HG02981 (cell line): ENCODE results near the gene PSD2.

ENCODE experiments used
- ATAC-seq: cut with Tn5 transposase; IDR thresholded peaks from one replicate; pipeline ENCODE4 v1.9.1; 2021; ENCODE audit warnings: mild to moderate bottlenecking, moderate library complexity; ENCODE audit not compliant: unreplicated experiment

Gene PSD2

GRCh38 chr5:139854029-139854605 lies 58.5 kb downstream of the PSD2 start:
- ATAC-seq, result no peak

- no peak for ATAC-seq
Observed at GRCh38 chr5:139854953-139855352, 59.3 kb downstream of the PSD2 start.

- no peak for ATAC-seq
Observed at GRCh38 chr5:139855451-139855850, 59.8 kb downstream of the PSD2 start.

GRCh38 chr5:139855946-139856540 lies 60.4 kb downstream of the PSD2 start:
- ATAC-seq, result no peak

- no peak for ATAC-seq
Observed at GRCh38 chr5:139856714-139857113, 61.1 kb downstream of the PSD2 start.

GRCh38 chr5:139859013-139859412 lies 63.4 kb downstream of the PSD2 start:
- ATAC-seq, result no peak

- no peak for ATAC-seq
Observed at GRCh38 chr5:139861021-139861888, 65.6 kb downstream of the PSD2 start.

GRCh38 chr5:139861889-139862207 lies 66.2 kb downstream of the PSD2 start:
- ATAC-seq, result no peak

- no peak for ATAC-seq
Observed at GRCh38 chr5:139862313-139862712, 66.7 kb downstream of the PSD2 start.

- ATAC-seq, result no peak
Observed at GRCh38 chr5:139862803-139863202, 67.2 kb downstream of the PSD2 start.

- ATAC-seq, result no peak
Observed at GRCh38 chr5:139863361-139863760, 67.8 kb downstream of the PSD2 start.

GRCh38 chr5:139863855-139864558 lies 68.4 kb downstream of the PSD2 start:
- no peak for ATAC-seq

GRCh38 chr5:139864716-139865483 lies 69.3 kb downstream of the PSD2 start:
- ATAC-seq, result no peak

GRCh38 chr5:139867109-139867508 lies 71.5 kb downstream of the PSD2 start:
- no peak for ATAC-seq

- ATAC-seq, result no peak
Observed at GRCh38 chr5:139867581-139867980, 72.0 kb downstream of the PSD2 start.

GRCh38 chr5:139869042-139869790 lies 73.6 kb downstream of the PSD2 start:
- ATAC-seq, result no peak

GRCh38 chr5:139870677-139871076 lies 75.1 kb downstream of the PSD2 start:
- no peak for ATAC-seq

GRCh38 chr5:139871614-139872013 lies 76.0 kb downstream of the PSD2 start:
- ATAC-seq, result no peak

GRCh38 chr5:139872052-139872766 lies 76.6 kb downstream of the PSD2 start:
- no peak for ATAC-seq
